ENCODE data around the gene SFMBT1.

SFMBT1 gene

DNA sequence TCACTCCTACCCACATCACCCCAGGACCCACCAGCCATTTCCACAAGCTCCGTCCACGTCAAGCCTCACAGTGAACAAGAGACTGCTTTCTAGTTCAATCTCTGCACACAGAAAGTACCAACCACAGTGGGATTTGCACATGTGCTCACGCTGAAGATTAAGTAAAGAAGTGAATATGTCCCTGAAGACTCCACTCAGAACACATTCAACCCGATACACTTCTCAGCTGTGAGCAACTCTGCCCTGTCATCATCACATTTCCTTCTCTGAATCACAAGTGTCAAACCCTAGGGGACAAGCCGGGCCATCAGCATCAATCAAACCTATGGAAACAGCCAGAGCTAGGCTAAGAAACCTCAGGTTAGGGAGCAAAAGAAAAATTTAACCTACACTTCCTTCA is 150.5 kb downstream of the SFMBT1 start:
- Histone ChIP-seq H3K4me1 (ENCODE audit: insufficient read depth, insufficient read length) (peaks cover 3% of the 10 kb centered on the region), H3K9ac (ENCODE audit: insufficient read length, low read depth) (no peak overlapping the region), H3K4me3 (ENCODE audit: insufficient read length, low read depth) (no peak overlapping the region), H3K27me3 (ENCODE audit: insufficient read depth, insufficient read length) (peaks cover 9% of the 10 kb centered on the region), H3K36me3 (ENCODE audit: insufficient read depth, insufficient read length, low read length) (peaks cover 19% of the 10 kb centered on the region), H3K9me3 (ENCODE audit: insufficient read depth, low read length) (no peaks in the 10 kb centered on the region)
- no peak for TF ChIP-seq SUZ12 (IDR thresholded peaks at IDR 0.05; ENCODE audit: extremely low read depth, insufficient read depth, insufficient read length)
- no peak for TF ChIP-seq ZNF274 (IDR thresholded peaks at IDR 0.05; ENCODE audit: low read depth, low read length)
- TF ChIP-seq YY1 (IDR thresholded peaks at IDR 0.05; ENCODE audit: insufficient read depth, insufficient read length): no peak
- DNase-seq (ENCODE audit: low read depth, low spot score): no peak

DNA sequence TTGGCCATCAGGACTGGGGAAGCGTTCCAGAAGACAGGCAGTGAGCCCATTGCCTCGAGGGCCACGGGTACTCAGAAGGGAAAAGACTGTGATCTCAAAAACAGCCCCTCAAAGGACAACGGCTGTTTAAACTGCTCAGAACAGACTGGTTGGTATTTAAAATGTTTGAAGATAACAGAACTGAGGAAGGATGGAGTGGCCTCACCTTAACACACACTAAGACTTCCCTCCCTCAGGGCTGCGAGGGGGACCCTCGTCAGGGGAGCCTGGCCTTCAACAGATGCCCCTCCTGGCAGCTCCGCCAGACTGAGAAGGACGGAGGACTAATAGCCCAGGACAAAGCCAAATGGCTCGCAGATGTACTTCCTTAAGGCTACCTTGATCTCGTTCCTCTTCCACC is 151.1 kb downstream of the SFMBT1 start:
- DNase-seq (ENCODE audit: low read depth, low spot score): no peak
- H3K9ac ChIP-seq (ENCODE audit: insufficient read length, low read depth): no peak overlapping the region
- H3K36me3 ChIP-seq (ENCODE audit: insufficient read depth, insufficient read length, low read length): peaks cover 19% of the 10 kb centered on the region
- H3K9me3 ChIP-seq (ENCODE audit: insufficient read depth, low read length): no peaks in the 10 kb centered on the region
- H3K27me3 ChIP-seq (ENCODE audit: insufficient read depth, insufficient read length): peaks cover 9% of the 10 kb centered on the region
- H3K4me3 ChIP-seq (ENCODE audit: insufficient read length, low read depth): no peak overlapping the region
- no peak for TF ChIP-seq ZNF274 (IDR thresholded peaks at IDR 0.05; ENCODE audit: low read depth, low read length)
- TF ChIP-seq SUZ12 (IDR thresholded peaks at IDR 0.05; ENCODE audit: extremely low read depth, insufficient read depth, insufficient read length): no peak
- no peak for TF ChIP-seq YY1 (IDR thresholded peaks at IDR 0.05; ENCODE audit: insufficient read depth, insufficient read length)
- peaks cover 3% of the 10 kb centered on the region for H3K4me1 ChIP-seq (ENCODE audit: insufficient read depth, insufficient read length)

DNA sequence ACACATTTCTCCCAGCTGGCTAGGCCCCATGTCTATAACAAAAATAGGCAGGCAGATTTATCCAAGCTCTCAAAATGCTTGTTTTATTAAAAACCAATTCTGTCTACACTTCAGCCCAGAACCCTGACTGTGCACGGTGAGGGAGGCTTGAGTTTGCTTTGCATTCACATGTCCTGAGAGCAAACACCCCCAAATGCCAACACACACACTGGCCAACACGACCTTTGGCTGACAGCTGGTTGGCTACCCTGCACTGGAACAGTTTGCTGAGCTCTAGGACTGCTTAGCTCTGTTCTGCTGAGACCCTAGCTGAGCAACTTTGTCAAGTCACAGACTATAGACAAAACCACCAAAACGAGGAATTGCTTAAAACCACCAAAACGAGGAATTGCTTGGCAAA is 152.2 kb downstream of the SFMBT1 start:
- Histone ChIP-seq H3K9ac (ENCODE audit: insufficient read length, low read depth) (no peak overlapping the region), H3K27me3 (ENCODE audit: insufficient read depth, insufficient read length) (peaks cover 7% of the 10 kb centered on the region)

DNA sequence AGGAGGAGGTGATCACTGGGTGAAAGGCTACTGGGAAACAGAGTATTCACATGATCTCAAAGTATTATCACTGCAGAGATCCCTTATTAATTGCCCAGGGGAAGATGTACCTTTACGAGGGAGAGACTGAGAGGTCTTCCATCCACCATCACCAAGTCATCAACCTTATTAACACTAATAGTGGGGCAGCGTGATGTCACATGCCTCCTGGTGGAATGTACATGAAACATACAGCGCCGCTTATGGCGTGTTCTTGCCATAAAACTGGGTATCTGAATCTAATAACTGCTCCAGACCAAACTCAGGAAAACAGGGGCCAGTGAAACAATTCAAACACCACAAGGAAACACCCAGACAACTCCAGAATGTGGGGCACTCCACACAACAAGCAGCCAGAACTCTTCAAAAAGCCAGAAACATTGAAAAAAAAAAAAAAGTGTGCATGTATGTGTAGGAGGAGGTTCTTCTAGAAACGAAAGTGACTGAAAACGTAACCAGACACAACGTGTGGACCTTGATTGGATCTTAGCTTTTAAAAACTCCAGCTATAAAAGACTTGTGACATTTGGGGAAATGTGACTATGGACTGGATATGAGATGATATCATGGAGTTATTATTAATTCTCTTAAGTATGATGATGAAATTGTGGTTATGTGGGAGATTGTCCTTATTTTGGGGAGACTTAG is 153.1 kb downstream of the SFMBT1 start:
- no peak for DNase-seq (ENCODE audit: low read depth, low spot score)
- TF ChIP-seq ZNF274 (IDR thresholded peaks at IDR 0.05; ENCODE audit: low read depth, low read length) (no peak), SUZ12 (IDR thresholded peaks at IDR 0.05; ENCODE audit: extremely low read depth, insufficient read depth, insufficient read length) (no peak), YY1 (IDR thresholded peaks at IDR 0.05; ENCODE audit: insufficient read depth, insufficient read length) (no peak)
- H3K9ac ChIP-seq (ENCODE audit: insufficient read length, low read depth): no peak overlapping the region
- H3K4me3 ChIP-seq (ENCODE audit: insufficient read length, low read depth): no peak overlapping the region
- peaks cover 2% of the 10 kb centered on the region for H3K27me3 ChIP-seq (ENCODE audit: insufficient read depth, insufficient read length)
- peaks cover 19% of the 10 kb centered on the region for H3K36me3 ChIP-seq (ENCODE audit: insufficient read depth, insufficient read length, low read length)
- H3K9me3 ChIP-seq (ENCODE audit: insufficient read depth, low read length): no peaks in the 10 kb centered on the region
- peaks cover 3% of the 10 kb centered on the region for H3K4me1 ChIP-seq (ENCODE audit: insufficient read depth, insufficient read length)

More for the DNA sequence above, 152.2 kb downstream of the SFMBT1 start:
- peaks cover 19% of the 10 kb centered on the region for H3K36me3 ChIP-seq (ENCODE audit: insufficient read depth, insufficient read length, low read length)
- H3K4me1 ChIP-seq (ENCODE audit: insufficient read depth, insufficient read length): peaks cover 3% of the 10 kb centered on the region
- TF ChIP-seq SUZ12 (IDR thresholded peaks at IDR 0.05; ENCODE audit: extremely low read depth, insufficient read depth, insufficient read length): no peak
- TF ChIP-seq ZNF274 (IDR thresholded peaks at IDR 0.05; ENCODE audit: low read depth, low read length): no peak
- no peak for TF ChIP-seq YY1 (IDR thresholded peaks at IDR 0.05; ENCODE audit: insufficient read depth, insufficient read length)
- H3K4me3 ChIP-seq (ENCODE audit: insufficient read length, low read depth): no peak overlapping the region
- no peak for DNase-seq (ENCODE audit: low read depth, low spot score)
- no peaks in the 10 kb centered on the region for H3K9me3 ChIP-seq (ENCODE audit: insufficient read depth, low read length)

DNA sequence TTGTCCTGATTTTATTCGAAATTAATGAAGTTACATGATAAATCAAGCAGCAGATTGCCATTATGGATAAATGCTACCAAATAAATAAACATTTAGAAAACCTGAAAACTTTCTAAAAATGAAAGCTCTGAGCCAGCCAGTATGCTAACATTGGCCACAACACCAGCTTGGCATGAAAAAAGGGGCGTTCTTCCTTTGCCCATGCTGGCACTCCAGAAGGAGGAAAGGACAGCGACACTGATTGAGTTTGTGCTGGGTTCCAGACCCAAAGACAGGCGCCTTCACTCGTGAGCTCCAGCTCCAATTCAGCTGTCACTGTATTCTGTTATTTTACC is 153.6 kb downstream of the SFMBT1 start:
- TF ChIP-seq YY1 (IDR thresholded peaks at IDR 0.05; ENCODE audit: insufficient read depth, insufficient read length): no peak
- no peak for TF ChIP-seq SUZ12 (IDR thresholded peaks at IDR 0.05; ENCODE audit: extremely low read depth, insufficient read depth, insufficient read length)
- no peak for TF ChIP-seq ZNF274 (IDR thresholded peaks at IDR 0.05; ENCODE audit: low read depth, low read length)
- DNase-seq (ENCODE audit: low read depth, low spot score): no peak
- Histone ChIP-seq H3K36me3 (ENCODE audit: insufficient read depth, insufficient read length, low read length) (peaks cover 19% of the 10 kb centered on the region), H3K4me1 (ENCODE audit: insufficient read depth, insufficient read length) (peaks cover 3% of the 10 kb centered on the region), H3K4me3 (ENCODE audit: insufficient read length, low read depth) (no peak overlapping the region), H3K9ac (ENCODE audit: insufficient read length, low read depth) (no peak overlapping the region), H3K9me3 (ENCODE audit: insufficient read depth, low read length) (no peaks in the 10 kb centered on the region), H3K27me3 (ENCODE audit: insufficient read depth, insufficient read length) (peaks cover 2% of the 10 kb centered on the region)

DNA sequence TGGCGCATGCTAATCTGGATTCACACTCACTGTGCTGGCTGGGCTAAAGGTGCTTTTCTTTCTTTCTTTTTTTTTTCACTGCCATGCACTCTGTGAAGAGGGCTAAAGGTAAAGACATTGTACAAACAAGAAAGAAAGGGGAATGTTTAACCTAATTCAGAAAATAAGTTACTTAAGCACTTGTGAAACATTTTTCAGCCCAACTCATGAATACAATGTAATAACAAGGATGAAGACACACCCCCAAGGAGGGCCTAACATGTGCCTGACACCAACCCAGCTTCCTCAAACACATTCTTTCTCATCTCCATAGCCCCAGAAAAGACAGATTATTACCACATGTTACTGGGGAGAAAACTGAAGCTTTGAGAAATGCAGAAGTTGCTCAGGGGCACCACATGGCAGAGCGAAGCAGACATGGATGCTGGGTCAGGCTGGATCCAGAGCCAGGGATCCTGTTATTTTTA is 154.2 kb downstream of the SFMBT1 start:
- Histone ChIP-seq H3K27me3 (ENCODE audit: insufficient read depth, insufficient read length) (no peaks in the 10 kb centered on the region), H3K36me3 (ENCODE audit: insufficient read depth, insufficient read length, low read length) (peaks cover 19% of the 10 kb centered on the region), H3K9ac (ENCODE audit: insufficient read length, low read depth) (no peak overlapping the region), H3K4me3 (ENCODE audit: insufficient read length, low read depth) (no peak overlapping the region), H3K9me3 (ENCODE audit: insufficient read depth, low read length) (no peaks in the 10 kb centered on the region), H3K4me1 (ENCODE audit: insufficient read depth, insufficient read length) (peaks cover 3% of the 10 kb centered on the region)
- no peak for DNase-seq (ENCODE audit: low read depth, low spot score)
- TF ChIP-seq SUZ12 (IDR thresholded peaks at IDR 0.05; ENCODE audit: extremely low read depth, insufficient read depth, insufficient read length): no peak
- no peak for TF ChIP-seq ZNF274 (IDR thresholded peaks at IDR 0.05; ENCODE audit: low read depth, low read length)
- TF ChIP-seq YY1 (IDR thresholded peaks at IDR 0.05; ENCODE audit: insufficient read depth, insufficient read length): no peak

DNA sequence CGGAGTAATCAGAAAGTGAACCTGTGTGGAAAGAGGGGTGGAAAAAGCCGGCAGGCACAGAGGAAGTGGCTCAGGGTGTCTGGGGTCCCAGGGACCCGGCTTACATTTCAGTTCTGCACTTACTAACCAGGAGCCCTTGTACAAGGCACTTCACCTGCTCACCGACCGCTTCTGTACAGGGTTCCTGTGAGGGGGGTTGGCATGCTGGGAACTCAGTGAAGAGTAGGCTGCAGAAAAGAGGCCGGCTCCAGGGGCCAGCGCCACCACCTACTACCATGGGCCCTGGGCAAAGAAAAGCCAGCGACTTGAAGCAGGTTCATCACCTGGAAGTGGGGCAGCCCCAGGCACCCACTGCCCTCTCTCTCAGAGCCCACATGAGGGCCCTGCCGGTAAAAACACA is 154.7 kb downstream of the SFMBT1 start:
- Histone ChIP-seq H3K27me3 (ENCODE audit: insufficient read depth, insufficient read length) (no peaks in the 10 kb centered on the region), H3K36me3 (ENCODE audit: insufficient read depth, insufficient read length, low read length) (peaks cover 22% of the 10 kb centered on the region), H3K9me3 (ENCODE audit: insufficient read depth, low read length) (no peaks in the 10 kb centered on the region), H3K4me1 (ENCODE audit: insufficient read depth, insufficient read length) (peaks cover 2% of the 10 kb centered on the region), H3K4me3 (ENCODE audit: insufficient read length, low read depth) (no peak overlapping the region), H3K9ac (ENCODE audit: insufficient read length, low read depth) (no peak overlapping the region)
- DNase-seq (ENCODE audit: low read depth, low spot score): no peak
- TF ChIP-seq ZNF274 (IDR thresholded peaks at IDR 0.05; ENCODE audit: low read depth, low read length) (no peak), YY1 (IDR thresholded peaks at IDR 0.05; ENCODE audit: insufficient read depth, insufficient read length) (no peak), SUZ12 (IDR thresholded peaks at IDR 0.05; ENCODE audit: extremely low read depth, insufficient read depth, insufficient read length) (no peak)

Data from NT2/D1 (cell line).